ENCODE data around the gene NTSR1. TPM values are rescaled to one million over a fixed set of nuclear protein-coding genes. Genes with fewer than 3 reads are reported as not detected.

NTSR1 gene
- total RNA-seq, 1 experiment from 2014 or later = 0.02 TPM

DNA sequence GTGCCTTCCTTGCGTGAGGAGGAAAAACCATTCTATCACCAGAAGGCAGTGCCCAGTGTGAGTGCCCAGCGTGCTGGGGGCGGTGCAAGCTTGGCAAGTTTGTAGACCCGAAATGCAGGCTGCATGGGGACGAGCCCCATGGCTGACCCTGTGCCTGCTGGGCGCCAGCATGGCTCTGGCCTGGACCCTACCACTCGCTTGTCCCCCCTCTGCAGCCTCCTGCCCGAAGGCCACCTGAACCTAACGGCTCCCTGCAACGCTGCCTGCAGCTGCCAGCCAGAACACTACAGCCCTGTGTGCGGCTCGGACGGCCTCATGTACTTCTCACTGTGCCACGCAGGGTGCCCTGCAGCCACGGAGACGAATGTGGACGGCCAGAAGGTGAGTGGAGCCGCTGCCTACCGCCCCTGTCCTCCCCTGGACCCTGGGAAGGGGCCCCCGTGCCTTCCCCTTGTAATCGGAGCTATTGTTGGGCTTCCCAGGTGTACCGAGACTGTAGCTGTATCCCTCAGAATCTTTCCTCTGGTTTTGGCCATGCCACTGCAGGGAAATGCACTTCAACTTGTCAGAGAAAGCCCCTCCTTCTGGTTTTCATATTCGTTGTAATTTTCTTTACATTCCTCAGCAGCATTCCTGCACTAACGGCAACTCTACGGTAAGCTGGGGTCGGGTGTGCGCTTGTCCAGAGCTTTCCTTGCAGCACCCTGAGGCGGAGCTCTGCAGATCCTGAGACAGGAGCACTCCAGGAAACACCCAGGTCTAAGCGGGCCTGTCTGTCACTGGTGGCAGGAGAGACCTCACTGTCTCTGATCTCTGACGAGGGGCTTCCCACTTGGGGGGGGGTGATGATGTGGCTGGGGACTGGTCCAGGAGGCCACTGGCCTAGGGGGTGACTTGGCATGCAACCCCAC lies 40.9 kb upstream of the NTSR1 start:
- Histone ChIP-seq H3K9me3 (replicated peaks) (no peaks in the 10 kb centered on the region), H3K36me3 (no peaks in the 10 kb centered on the region), H3K4me1 (peaks cover 6% of the 10 kb centered on the region; the same call in 1 of the 2 replicates), H3K27me3 (peaks cover 20% of the 10 kb centered on the region), H3K27ac (no peak overlapping the region), H3K4me3 (no peak overlapping the region)
- no peak for DNase-seq

DNA sequence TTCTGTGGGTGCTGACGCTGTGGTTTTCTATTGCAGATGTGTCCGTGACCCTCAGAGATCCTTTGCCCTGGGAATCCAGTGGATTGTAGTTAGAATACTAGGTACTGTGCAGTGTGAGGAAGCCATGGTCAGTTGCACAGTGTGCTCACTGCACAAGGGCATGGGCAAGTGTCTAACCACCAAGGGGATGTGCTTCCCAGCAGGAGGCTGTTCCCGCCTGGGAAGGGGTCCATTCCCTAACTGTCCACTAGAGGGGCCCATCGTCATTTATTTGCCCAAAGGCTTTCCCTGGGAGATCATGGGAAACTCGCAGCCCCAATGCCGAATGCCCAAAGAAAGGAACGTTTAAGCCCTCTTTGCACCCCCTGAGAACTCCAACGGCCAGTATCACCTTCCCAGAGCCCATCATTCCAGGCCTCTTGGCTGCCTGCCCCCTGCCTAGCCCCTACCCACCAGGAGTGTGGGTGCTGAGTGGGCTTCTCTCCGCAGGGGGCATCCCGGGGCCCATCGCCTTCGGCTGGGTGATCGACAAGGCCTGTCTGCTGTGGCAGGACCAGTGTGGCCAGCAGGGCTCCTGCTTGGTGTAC lies 40.1 kb upstream of the NTSR1 start:
- no peaks in the 10 kb centered on the region for H3K9me3 ChIP-seq (replicated peaks)
- H3K4me1 ChIP-seq = peaks cover 6% of the 10 kb centered on the region; the same call in 1 of the 2 replicates
- no peaks in the 10 kb centered on the region for H3K36me3 ChIP-seq
- H3K27me3 ChIP-seq = peaks cover 20% of the 10 kb centered on the region
- no peak overlapping the region for H3K27ac ChIP-seq
- H3K4me3 ChIP-seq = no peak overlapping the region
- DNase-seq = peak; percentile 91 to 98

- no peak for DNase-seq
Measured at GRCh38 chr20:62669249-62669648, 39.4 kb upstream of the NTSR1 start.

GRCh38 chr20:62670156-62670555 lies 38.5 kb upstream of the NTSR1 start:
- Histone ChIP-seq H3K27ac (no peak overlapping the region), H3K4me3 (no peak overlapping the region), H3K9me3 (replicated peaks) (no peaks in the 10 kb centered on the region), H3K4me1 (peaks cover 6% of the 10 kb centered on the region; the same call in 1 of the 2 replicates), H3K36me3 (no peaks in the 10 kb centered on the region), H3K27me3 (peaks cover 29% of the 10 kb centered on the region)
- no peak for DNase-seq

More at GRCh38 chr20:62669249-62669648, 39.4 kb upstream of the NTSR1 start:
- H3K36me3 ChIP-seq = no peaks in the 10 kb centered on the region
- H3K4me3 ChIP-seq = no peak overlapping the region
- peaks cover 23% of the 10 kb centered on the region for H3K27me3 ChIP-seq
- peaks cover 6% of the 10 kb centered on the region; the same call in 1 of the 2 replicates for H3K4me1 ChIP-seq
- no peaks in the 10 kb centered on the region for H3K9me3 ChIP-seq (replicated peaks)
- H3K27ac ChIP-seq = no peak overlapping the region

GRCh38 chr20:62670998-62671397 lies 37.6 kb upstream of the NTSR1 start:
- Histone ChIP-seq H3K36me3 (no peaks in the 10 kb centered on the region), H3K4me3 (no peak overlapping the region), H3K27ac (no peak overlapping the region), H3K4me1 (peaks cover 6% of the 10 kb centered on the region; the same call in 1 of the 2 replicates), H3K9me3 (replicated peaks) (no peaks in the 10 kb centered on the region), H3K27me3 (peaks cover 30% of the 10 kb centered on the region)
- no peak for DNase-seq

DNA sequence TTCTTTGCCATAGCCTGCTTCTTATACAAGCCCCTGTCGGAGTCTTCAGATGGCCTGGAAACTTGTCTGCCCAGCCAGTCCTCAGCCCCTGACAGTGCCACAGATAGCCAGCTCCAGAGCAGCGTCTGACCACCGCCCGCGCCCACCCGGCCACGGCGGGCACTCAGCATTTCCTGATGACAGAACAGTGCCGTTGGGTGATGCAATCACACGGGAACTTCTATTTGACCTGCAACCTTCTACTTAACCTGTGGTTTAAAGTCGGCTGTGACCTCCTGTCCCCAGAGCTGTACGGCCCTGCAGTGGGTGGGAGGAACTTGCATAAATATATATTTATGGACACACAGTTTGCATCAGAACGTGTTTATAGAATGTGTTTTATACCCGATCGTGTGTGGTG lies 36.9 kb upstream of the NTSR1 start:
- H3K27ac ChIP-seq = no peak overlapping the region
- peaks cover 33% of the 10 kb centered on the region for H3K27me3 ChIP-seq
- H3K4me1 ChIP-seq = peaks cover 4% of the 10 kb centered on the region; the same call in 1 of the 2 replicates
- H3K9me3 ChIP-seq (replicated peaks) = no peaks in the 10 kb centered on the region
- H3K4me3 ChIP-seq = no peak overlapping the region
- no peaks in the 10 kb centered on the region for H3K36me3 ChIP-seq
- no peak for DNase-seq

- no peak for DNase-seq
- no peak overlapping the region for H3K27ac ChIP-seq
- no peaks in the 10 kb centered on the region for H3K9me3 ChIP-seq (replicated peaks)
- no peaks in the 10 kb centered on the region for H3K36me3 ChIP-seq
- H3K4me3 ChIP-seq = no peak overlapping the region
- no peaks in the 10 kb centered on the region for H3K4me1 ChIP-seq
- peaks cover 19% of the 10 kb centered on the region for H3K27me3 ChIP-seq
Measured at GRCh38 chr20:62674370-62674769, 34.3 kb upstream of the NTSR1 start.

GRCh38 chr20:62675156-62675876 lies 33.3 kb upstream of the NTSR1 start:
- H3K4me1 ChIP-seq = no peaks in the 10 kb centered on the region
- no peak overlapping the region for H3K4me3 ChIP-seq
- peaks cover 3% of the 10 kb centered on the region; the same call in 1 of the 2 replicates for H3K9me3 ChIP-seq (replicated peaks)
- peaks cover 19% of the 10 kb centered on the region for H3K27me3 ChIP-seq
- peak in 1 of 2 experiments; percentile 39 for DNase-seq
- no peak overlapping the region for H3K27ac ChIP-seq
- H3K36me3 ChIP-seq = no peaks in the 10 kb centered on the region

DNA sequence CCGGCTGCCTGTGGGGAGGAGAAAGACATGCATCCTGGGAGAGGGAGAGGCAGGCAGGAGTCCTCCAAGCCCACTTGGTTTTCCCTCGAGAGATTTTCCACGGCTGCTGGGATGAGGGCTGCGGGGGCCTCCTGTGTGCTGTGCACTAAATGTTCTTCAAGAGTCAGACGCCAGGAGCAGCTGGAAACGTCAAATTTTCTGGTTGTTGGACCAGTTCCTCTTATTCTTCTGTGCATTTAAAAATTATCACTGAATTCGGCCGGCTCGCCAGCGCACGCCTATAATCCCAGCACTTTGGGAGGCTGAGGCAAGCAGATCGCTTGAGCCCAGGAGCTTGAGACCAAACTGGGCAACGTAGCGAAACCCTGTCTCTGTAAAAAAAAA lies 32.8 kb upstream of the NTSR1 start:
- peaks cover 3% of the 10 kb centered on the region; the same call in 1 of the 2 replicates for H3K9me3 ChIP-seq (replicated peaks)

DNA sequence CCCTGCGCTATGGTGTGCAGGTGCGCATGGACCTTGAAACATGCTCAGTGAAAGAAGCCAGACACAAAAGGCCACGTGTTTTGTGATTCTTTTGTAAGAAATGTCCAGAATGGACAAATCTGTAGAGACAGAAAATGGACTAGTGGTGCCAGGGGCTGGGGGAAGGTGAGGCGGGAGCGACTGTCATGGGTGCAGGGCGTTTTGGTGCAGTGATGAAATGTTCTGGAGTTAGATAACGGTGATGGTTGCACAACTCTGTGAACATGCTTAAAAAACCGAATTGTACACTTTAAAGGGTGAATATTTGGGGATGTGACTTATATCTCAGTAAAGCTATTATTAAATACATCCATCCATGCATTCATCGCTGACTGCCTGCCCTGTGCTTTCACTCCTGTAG lies 31.7 kb upstream of the NTSR1 start:
- Histone ChIP-seq H3K27me3 (peaks cover 19% of the 10 kb centered on the region), H3K9me3 (replicated peaks) (peaks cover 3% of the 10 kb centered on the region; the same call in 1 of the 2 replicates), H3K36me3 (no peaks in the 10 kb centered on the region), H3K4me3 (no peak overlapping the region), H3K4me1 (no peaks in the 10 kb centered on the region), H3K27ac (no peak overlapping the region)
- no peak for DNase-seq

More for the DNA sequence above, 32.8 kb upstream of the NTSR1 start:
- H3K4me1 ChIP-seq = no peaks in the 10 kb centered on the region
- H3K36me3 ChIP-seq = no peaks in the 10 kb centered on the region
- no peak overlapping the region for H3K4me3 ChIP-seq
- DNase-seq = no peak
- no peak overlapping the region for H3K27ac ChIP-seq
- peaks cover 19% of the 10 kb centered on the region for H3K27me3 ChIP-seq

- peaks cover 3% of the 10 kb centered on the region; the same call in 1 of the 2 replicates for H3K9me3 ChIP-seq (replicated peaks)
- DNase-seq = no peak
- H3K36me3 ChIP-seq = no peaks in the 10 kb centered on the region
- no peaks in the 10 kb centered on the region for H3K4me1 ChIP-seq
- H3K27ac ChIP-seq = no peak overlapping the region
- H3K27me3 ChIP-seq = peaks cover 19% of the 10 kb centered on the region
- H3K4me3 ChIP-seq = no peak overlapping the region
Measured at GRCh38 chr20:62677678-62678077, 31.0 kb upstream of the NTSR1 start.

GRCh38 chr20:62678553-62678952 lies 30.1 kb upstream of the NTSR1 start:
- no peak for DNase-seq
- Histone ChIP-seq H3K4me3 (no peak overlapping the region), H3K36me3 (no peaks in the 10 kb centered on the region), H3K9me3 (replicated peaks) (peaks cover 3% of the 10 kb centered on the region; the same call in 1 of the 2 replicates), H3K27me3 (peaks cover 18% of the 10 kb centered on the region), H3K4me1 (no peaks in the 10 kb centered on the region), H3K27ac (no peak overlapping the region)

GRCh38 chr20:62679978-62680589 lies 28.6 kb upstream of the NTSR1 start:
- DNase-seq = no peak
- Histone ChIP-seq H3K4me1 (no peaks in the 10 kb centered on the region), H3K4me3 (no peak overlapping the region), H3K27ac (no peak overlapping the region), H3K27me3 (peaks cover 4% of the 10 kb centered on the region), H3K36me3 (no peaks in the 10 kb centered on the region), H3K9me3 (replicated peaks) (peaks cover 3% of the 10 kb centered on the region; the same call in 1 of the 2 replicates)

DNA sequence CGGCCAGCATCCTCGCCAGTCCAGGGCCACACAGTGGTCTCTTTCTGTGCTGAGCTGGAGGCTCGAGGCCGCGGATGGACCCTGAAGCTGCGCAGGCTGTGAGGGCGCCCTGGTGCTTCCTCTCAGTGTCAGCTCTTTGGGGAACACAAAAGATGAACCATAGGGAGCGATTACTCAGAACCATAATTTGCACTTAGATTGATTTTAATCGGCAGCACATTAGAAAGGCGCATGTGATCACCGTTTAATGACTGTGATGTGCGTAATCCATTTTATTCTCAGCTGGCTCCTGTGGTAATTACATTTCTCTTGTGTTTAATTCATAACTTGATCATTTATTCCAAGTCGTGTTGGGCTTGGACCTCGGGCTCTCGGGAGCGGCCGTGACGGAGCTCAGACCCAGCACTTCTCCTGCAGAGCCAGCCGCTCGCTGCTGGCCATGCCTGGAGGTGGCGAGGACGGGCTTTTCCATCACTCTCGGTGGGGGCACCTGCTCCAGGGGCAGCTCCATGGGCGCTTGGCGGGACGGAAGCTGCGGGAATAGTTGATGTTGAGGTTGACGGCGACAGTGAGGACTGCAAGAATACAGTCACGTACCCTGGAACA lies 25.6 kb upstream of the NTSR1 start:
- H3K4me1 ChIP-seq = no peaks in the 10 kb centered on the region; the same call in 1 of the 2 replicates
- H3K27me3 ChIP-seq = peaks cover 11% of the 10 kb centered on the region
- no peak overlapping the region for H3K27ac ChIP-seq
- H3K4me3 ChIP-seq = no peak overlapping the region
- peaks cover 3% of the 10 kb centered on the region; the same call in 1 of the 2 replicates for H3K9me3 ChIP-seq (replicated peaks)
- no peaks in the 10 kb centered on the region for H3K36me3 ChIP-seq
- no peak for DNase-seq

All from SJCRH30 (cell line).